IMR-90 (cell line): ENCODE results near the gene SPAG8. TPM values are rescaled to one million over a fixed set of nuclear protein-coding genes. Genes with fewer than 3 reads are reported as not detected.

Source experiments
- ATAC-seq: fragments of 200-7000 bp; cut with Tn5 transposase; 2 replicates; pipeline ENCODE4 v1.9.1; 2020; ENCODE audit warnings: low read depth, mild to moderate bottlenecking, moderate library complexity
- BruUV-seq: library from RNA; stranded (reverse); fragments of 400-500 nt; replicated peaks from 2 replicates; lab custom pipeline; 2021; lab: Mats Ljungman, UMichigan
- CTCF ChIA-PET: fragments of 300-600 bp; formaldehyde crosslinking; extraction: SDS; loops from one replicate; lab custom pipeline; 2021; ENCODE audit warnings: antibody characterized with exemption; lab: Yijun Ruan, JAX
- POLR2A ChIA-PET: fragments of 300-600 bp; sonication (Branson Sonifier 250); formaldehyde crosslinking; loops from one replicate; lab custom pipeline; 2022; ENCODE audit warnings: antibody characterized with exemption; ENCODE audit not compliant: unreplicated experiment; lab: Charles Lee
- DNase-seq: peaks from one replicate; pipeline ENCODE4 v3.0.0; 2013
- H2AFZ ChIP-seq: replicated peaks from 2 replicates; pipeline ENCODE3; 2013; ENCODE audit warnings: low read length, mild to moderate bottlenecking; ENCODE audit not compliant: poor library complexity
- H2AK5ac ChIP-seq: 2 replicates; pipeline ENCODE4 v1.6.1; 2013; ENCODE audit warnings: low read depth, low read length, inconsistent platforms
- H2AK9ac ChIP-seq: replicated peaks from 2 replicates; pipeline ENCODE3; 2013; ENCODE audit warnings: mild to moderate bottlenecking, low read depth, low read length, moderate library complexity; ENCODE audit not compliant: poor library complexity
- H2BK120ac ChIP-seq: 2 replicates; pipeline ENCODE4 v1.6.1; 2013; ENCODE audit warnings: low read depth, low read length, inconsistent platforms
- H2BK15ac ChIP-seq: 3 replicates; pipeline ENCODE4 v1.6.1; 2013; ENCODE audit warnings: low read depth, low read length, inconsistent platforms
- H2BK20ac ChIP-seq: 2 replicates; pipeline ENCODE4 v1.6.1; 2013; ENCODE audit warnings: low read depth, mild to moderate bottlenecking, inconsistent platforms, low read length, moderate library complexity
- H2BK5ac ChIP-seq: 2 replicates; pipeline ENCODE4 v1.6.1; 2013; ENCODE audit warnings: mild to moderate bottlenecking, low read depth, low read length, inconsistent platforms; ENCODE audit not compliant: poor library complexity, severe bottlenecking
- H3K14ac ChIP-seq: replicated peaks from 2 replicates; pipeline ENCODE4 v1.6.1; 2013; ENCODE audit warnings: low read depth, low read length, inconsistent platforms
- H3K18ac ChIP-seq: 2 replicates; pipeline ENCODE4 v1.6.1; 2013; ENCODE audit warnings: low read depth, low read length, control low read depth
- H3K23ac ChIP-seq: 2 replicates; pipeline ENCODE4 v1.6.1; 2013; ENCODE audit warnings: low read depth, low read length, inconsistent platforms
- H3K27ac ChIP-seq: 2 replicates; pipeline ENCODE4 v1.5.1; 2013; ENCODE audit warnings: mild to moderate bottlenecking, control low read depth, low read length; ENCODE audit not compliant: insufficient read depth
- H3K27me3 ChIP-seq: 2 replicates; pipeline ENCODE4 v1.6.1; 2013; ENCODE audit warnings: low read length; ENCODE audit not compliant: control insufficient read depth, insufficient read depth
- H3K36me3 ChIP-seq: 2 replicates; pipeline ENCODE4 v1.6.1; 2013; ENCODE audit warnings: low read length, mixed read lengths; ENCODE audit not compliant: control insufficient read depth, insufficient read depth
- H3K4ac ChIP-seq: 2 replicates; pipeline ENCODE4 v1.6.1; 2013; ENCODE audit warnings: low read depth, low read length, inconsistent platforms
- H3K4me1 ChIP-seq: 2 replicates; pipeline ENCODE4 v1.6.1; 2013; ENCODE audit warnings: low read length, mixed read lengths; ENCODE audit not compliant: control insufficient read depth, insufficient read depth
- H3K4me2 ChIP-seq: 2 replicates; pipeline ENCODE4 v1.6.1; 2013; ENCODE audit warnings: low read depth, mild to moderate bottlenecking, control low read depth, low read length, moderate library complexity
- H3K4me3 ChIP-seq: 2 replicates; pipeline ENCODE4 v1.5.1; 2013; ENCODE audit warnings: low read depth, mild to moderate bottlenecking, control low read depth, low read length, moderate library complexity; ENCODE audit not compliant: insufficient read depth
- H3K56ac ChIP-seq: 2 replicates; pipeline ENCODE4 v1.6.1; 2013; ENCODE audit warnings: low read length, inconsistent platforms; ENCODE audit not compliant: insufficient read depth; ENCODE audit errors: extremely low read depth
- H3K79me1 ChIP-seq, 2 experiments: 2 replicates each; pipeline ENCODE4 v1.6.1; 2013; ENCODE audit warnings: low read length in 2 of 2, inconsistent platforms in 1 of 2, low read depth in 1 of 2
- H3K9ac ChIP-seq: 2 replicates; pipeline ENCODE4 v1.6.1; 2013; ENCODE audit warnings: low read depth, low read length, control low read depth
- H3K9me1 ChIP-seq: 2 replicates; pipeline ENCODE4 v1.6.1; 2013; ENCODE audit warnings: low read length, inconsistent platforms; ENCODE audit not compliant: insufficient read depth
- H3K9me3 ChIP-seq: 2 replicates; pipeline ENCODE4 v1.6.1; 2013; ENCODE audit warnings: low read length; ENCODE audit not compliant: control insufficient read depth, insufficient read depth
- H4K20me1 ChIP-seq: 2 replicates; pipeline ENCODE4 v1.6.1; 2013; ENCODE audit warnings: low read length, inconsistent platforms; ENCODE audit not compliant: insufficient read depth
- H4K5ac ChIP-seq: 2 replicates; pipeline ENCODE4 v1.6.1; 2013; ENCODE audit warnings: mild to moderate bottlenecking, low read depth, low read length, control low read depth
- H4K8ac ChIP-seq, 2 experiments: 2 replicates each; pipeline ENCODE4 v1.6.1; 2013; ENCODE audit warnings: low read depth in 2 of 2, low read length in 2 of 2, control low read depth in 1 of 2, inconsistent platforms in 1 of 2
- H4K91ac ChIP-seq: 2 replicates; pipeline ENCODE4 v1.6.1; 2013; ENCODE audit warnings: low read depth, low read length, inconsistent platforms; ENCODE audit not compliant: insufficient read depth
- CHD1 ChIP-seq: IDR thresholded peaks from 2 replicates; pipeline ENCODE4 v1.6.1; 2012; ENCODE audit warnings: low read depth, low read length, improper control_type of control experiment
- CTCF ChIP-seq: conservative IDR thresholded peaks from 2 replicates; pipeline ENCODE4 v1.5.1; 2012; ENCODE audit warnings: mild to moderate bottlenecking, low read depth, low read length, improper control_type of control experiment
- MAFK ChIP-seq: IDR thresholded peaks from 2 replicates; pipeline ENCODE4 v1.6.1; 2012; ENCODE audit warnings: low read depth, low read length, improper control_type of control experiment
- MAZ ChIP-seq: IDR thresholded peaks from 2 replicates; pipeline ENCODE4 v1.6.1; 2012; ENCODE audit warnings: low read depth, mild to moderate bottlenecking, low read length, improper control_type of control experiment, moderate library complexity, borderline replicate concordance
- RFX5 ChIP-seq: IDR thresholded peaks from 2 replicates; pipeline ENCODE4 v1.8.0; 2012; ENCODE audit warnings: low read depth, mild to moderate bottlenecking, low read length, moderate library complexity
- USF2 ChIP-seq: fragments of 150-350 bp; IDR thresholded peaks from 2 replicates; pipeline ENCODE4 v1.6.1; 2017; ENCODE audit warnings: mild to moderate bottlenecking, antibody characterized with exemption, low read length, low read depth
- WGBS, 2 experiments: methylation state at CpG; one replicate each; pipeline versions ENCODE4 v1.1.5 to v1.1.7; 2013; ENCODE audit warnings: missing lambda C conversion rate in 2 of 2; ENCODE audit not compliant: insufficient read length in 1 of 2; ENCODE audit errors: extremely low coverage in 2 of 2; 5-methylcytosine and 5-hydroxymethylcytosine counted together
- dilution Hi-C: fragments of 300-500 bp; cut with HindIII; formaldehyde crosslinking; loops from one replicate; pipeline ENCODE4 v1.14.3; 2018; ENCODE audit warnings: low sequenced_read_pairs; ENCODE audit not compliant: unreplicated experiment
- in situ Hi-C: fragments of 300-500 bp; cut with MboI; formaldehyde crosslinking; loops from 3 replicates; pipeline ENCODE4 v1.14.3; 2019; ENCODE audit warnings: low sequenced_read_pairs, inconsistent platforms, mixed read lengths
- intact Hi-C: fragments of 100-400 bp; cut with micrococcal nuclease; formaldehyde crosslinking; loops from 2 replicates; pipeline ENCODE4 v1.10.0; 2022
- polyA plus RNA-seq, 3 experiments: library from polyadenylated mRNA; depleted of rRNA; stranded (reverse); fragments of >200 nt; gene quantifications; 2 replicates each; pipeline ENCODE4 v1.2.3, GENCODE V29; 2012; ENCODE audit warnings: low replicate concordance in 1 of 3
- total RNA-seq: library from RNA; depleted of rRNA; stranded (reverse); fragments of >200 nt; gene quantifications from 2 replicates; pipeline ENCODE4 v1.2.3, GENCODE V29; 2012

Gene SPAG8
- total and polyA plus RNA-seq, 2 of the 4 experiments (the other 2 are of a cell fraction): 0.72 to 0.84 TPM

- no CpG with 5 or more reads among the region's 5 CpGs for WGBS, 2 experiments
- Histone ChIP-seq H3K23ac (no peak overlapping the region), H3K9ac (no peak overlapping the region), H3K27me3 (peaks cover 31% of the 10 kb centered on the region), H3K4me2 (no peak overlapping the region), H2AK9ac (peak overlapping the region; percentile 32), H3K4ac (no peak overlapping the region), H3K4me3 (no peak overlapping the region), H4K91ac (no peak overlapping the region), H3K9me3 (no peaks in the 10 kb centered on the region), H2BK20ac (no peak overlapping the region), H3K9me1 (no peaks in the 10 kb centered on the region), H3K18ac (no peak overlapping the region), H4K5ac (no peak overlapping the region), H4K20me1 (no peaks in the 10 kb centered on the region), H3K56ac (no peak overlapping the region), H2BK15ac (no peak overlapping the region), H4K8ac (no peak overlapping the region), H3K4me1 (no peaks in the 10 kb centered on the region), H3K79me1 (no peaks in the 10 kb centered on the region), H2BK5ac (no peak overlapping the region), H3K27ac (no peak overlapping the region), H2AK5ac (no peak overlapping the region), H2AFZ (peak overlapping the region; percentile 24), H3K14ac (no peak overlapping the region), H3K36me3 (no peaks in the 10 kb centered on the region), H2BK120ac (no peak overlapping the region)
- CTCF ChIA-PET: interaction anchor here (1.0 kb wide), 1 partner anchor 10 kb away, joined by 3 read pairs; no protein-coding TSS in a partner anchor
- dilution Hi-C loops (no loop called here), intact Hi-C loops (no loop called here), in situ Hi-C loops (no loop called here)
- no peak for TF ChIP-seq USF2
- no peak for TF ChIP-seq MAFK
- no peak for TF ChIP-seq CTCF
- TF ChIP-seq CHD1: no peak
- TF ChIP-seq MAZ: no peak
- TF ChIP-seq RFX5: no peak
- DNase-seq (no peak), ATAC-seq (no peak)
- POLR2A ChIA-PET: no interaction called here
- no TSS peak for BruUV-seq
These were observed 46.4 kb upstream of the SPAG8 start for GRCh38 chr9:35858458-35858857.
